Naive thymus-derived CD8-positive, alpha-beta T cell (primary cell): ENCODE measurements around the gene UBQLNL. TPM values are rescaled to one million over a fixed set of nuclear protein-coding genes. Genes with fewer than 3 reads are reported as not detected.

Source experiments
- ATAC-seq, 2 donors: fragments of 150-1000 bp; cut with Tn5 transposase in 1 of 2; sonication (Bioruptor Pico), chemical (Tn5 transposase) in 1 of 2; 1 replicate in 1 of 2; 2 replicates in 1 of 2; pipeline ENCODE4 v1.10.0; 2021; ENCODE audit warnings: mild to moderate bottlenecking in 2 of 2, moderate library complexity in 2 of 2
- POLR2A ChIA-PET: fragments of 350-600 bp; sonication (Branson Sonifier 250); formaldehyde crosslinking; loops from one replicate; lab custom pipeline; 2021; ENCODE audit warnings: antibody characterized with exemption; lab: Charles Lee
- DNase-seq, 10 donors: peaks; one replicate each; pipeline versions ENCODE4 v3.0.0 to v3.0.0-alpha.2; 2020 to 2022
- H3K27ac Mint-ChIP-seq, 10 donors: one replicate each; pipeline ENCODE4 v1.8.0; 2020 to 2022; ENCODE audit warnings: mild to moderate bottlenecking in 10 of 10, mixed read lengths in 10 of 10, moderate library complexity in 4 of 10, inconsistent platforms in 1 of 10
- H3K27me3 Mint-ChIP-seq, 5 donors: one replicate each; pipeline ENCODE4 v1.8.0; 2021 to 2022; ENCODE audit warnings: mixed read lengths in 5 of 5
- H3K36me3 Mint-ChIP-seq, 3 donors: one replicate each; pipeline ENCODE4 v1.8.0; 2020 to 2022; ENCODE audit warnings: mixed read lengths in 3 of 3, mild to moderate bottlenecking in 2 of 3, inconsistent platforms in 1 of 3
- H3K4me1 Mint-ChIP-seq, 4 donors: one replicate each; pipeline ENCODE4 v1.8.0; 2021 to 2022; ENCODE audit warnings: mixed read lengths in 4 of 4
- H3K4me3 Mint-ChIP-seq, 10 donors: one replicate each; pipeline ENCODE4 v1.8.0; 2020 to 2022; ENCODE audit warnings: mild to moderate bottlenecking in 10 of 10, mixed read lengths in 10 of 10, moderate library complexity in 6 of 10, inconsistent platforms in 1 of 10
- H3K9me3 Mint-ChIP-seq, 9 donors: one replicate each; pipeline ENCODE4 v1.8.0; 2020 to 2022; ENCODE audit warnings: mixed read lengths in 9 of 9, mild to moderate bottlenecking in 3 of 9, inconsistent platforms in 1 of 9, moderate library complexity in 1 of 9
- polyA plus RNA-seq, 3 donors: library from polyadenylated mRNA; unstranded; fragments of 300-500 nt; fragmentation: Illumina TruSeq; gene quantifications; one replicate each; pipeline ENCODE4 v1.2.3, GENCODE V29; 2021
- total RNA-seq, 8 experiments: library from RNA in 2 of 8; stranded (reverse) in 2 of 8; gene quantifications; one replicate each; pipeline ENCODE4 v1.2.3 and lab custom pipeline; 2021 to 2026

Gene UBQLNL
- total and polyA plus RNA-seq, 5 experiments from 2014 or later: 0.47 TPM; not detected in 3

DNA sequence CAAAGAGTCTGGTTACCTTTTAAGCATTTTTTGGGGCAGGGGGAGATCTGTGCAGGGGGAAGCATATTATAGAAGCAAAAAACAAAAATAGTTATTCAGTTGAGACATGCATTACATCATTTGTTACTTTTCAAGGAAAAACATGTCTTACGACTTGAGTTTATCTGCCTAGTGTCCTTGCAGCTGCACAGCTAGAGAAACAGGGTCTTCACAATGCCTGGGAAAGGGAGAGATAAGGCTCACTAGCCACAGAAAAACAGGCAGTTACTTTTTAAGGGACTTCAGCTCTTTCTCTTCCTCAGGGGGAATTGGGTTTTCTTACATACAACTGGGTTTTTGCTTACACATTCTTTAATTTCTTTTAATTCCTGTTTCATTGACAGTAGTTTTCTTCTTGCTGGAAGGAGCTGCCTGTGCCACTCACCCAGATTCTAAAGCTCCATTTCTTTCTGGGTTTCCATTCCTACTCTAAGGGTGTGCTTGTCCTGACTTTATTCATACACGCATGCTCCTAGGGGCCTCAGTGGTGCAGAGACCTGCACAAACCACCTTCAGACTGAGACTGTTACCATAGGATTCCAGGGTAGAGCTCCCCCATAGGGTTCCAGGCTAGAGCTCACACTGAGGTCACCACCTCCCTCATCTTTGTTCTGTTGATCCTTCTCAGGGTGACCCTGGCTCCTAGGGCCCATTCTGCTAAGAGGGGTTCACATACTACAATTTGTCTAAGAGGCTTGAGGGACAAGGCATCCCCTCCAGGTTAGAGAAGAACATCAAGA is 14.7 kb upstream of the UBQLNL start:
- POLR2A ChIA-PET: no interaction called here

GRCh38 chr11:5528495-5528894 is 12.0 kb upstream of the UBQLNL start:
- H3K4me1 Mint-ChIP-seq: no peaks in the 10 kb centered on the region
- H3K27me3 Mint-ChIP-seq: peaks cover 0 to 17% (median 0%) of the 10 kb centered on the region in 5 donors
- ATAC-seq: no peak
- DNase-seq: no peak
- POLR2A ChIA-PET: no interaction called here
- H3K4me3 Mint-ChIP-seq: no peak overlapping the region
- H3K36me3 Mint-ChIP-seq: no peaks in the 10 kb centered on the region
- H3K27ac Mint-ChIP-seq: no peak overlapping the region
- H3K9me3 Mint-ChIP-seq: no peaks in the 10 kb centered on the region

More for the DNA sequence above, 14.7 kb upstream of the UBQLNL start:
- no peaks in the 10 kb centered on the region for H3K9me3 Mint-ChIP-seq
- peaks cover 0 to 17% (median 0%) of the 10 kb centered on the region in 5 donors for H3K27me3 Mint-ChIP-seq
- DNase-seq (no peak), ATAC-seq (no peak)
- H3K27ac Mint-ChIP-seq: no peak overlapping the region
- no peaks in the 10 kb centered on the region for H3K4me1 Mint-ChIP-seq
- no peaks in the 10 kb centered on the region for H3K36me3 Mint-ChIP-seq
- H3K4me3 Mint-ChIP-seq: no peak overlapping the region

DNA sequence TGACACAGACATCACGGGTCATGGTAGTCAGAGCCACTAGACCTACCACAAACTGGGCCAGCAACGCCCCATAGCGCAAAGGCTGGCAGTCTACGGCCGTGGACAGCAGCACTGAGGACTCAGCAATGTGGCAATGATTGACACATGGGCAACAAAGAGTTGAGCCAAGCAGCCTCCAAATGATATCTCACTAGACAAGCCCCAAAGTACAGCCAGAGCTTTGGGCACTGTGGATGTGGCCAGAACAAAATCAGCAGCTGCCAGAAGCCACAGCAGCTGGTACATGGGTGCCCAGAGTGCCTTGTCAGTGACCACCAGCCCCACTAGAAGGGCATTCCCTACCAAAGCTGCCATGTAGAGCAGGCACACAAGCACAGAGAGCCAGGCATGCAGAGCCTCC is 11.2 kb upstream of the UBQLNL start:
- Mint-ChIP-seq H3K9me3 (no peaks in the 10 kb centered on the region), H3K36me3 (no peaks in the 10 kb centered on the region), H3K4me3 (no peak overlapping the region), H3K27me3 (peaks cover 0 to 17% (median 0%) of the 10 kb centered on the region in 5 donors), H3K4me1 (no peaks in the 10 kb centered on the region), H3K27ac (no peak overlapping the region)
- ATAC-seq (no peak), DNase-seq (no peak)
- POLR2A ChIA-PET: no interaction called here

DNA sequence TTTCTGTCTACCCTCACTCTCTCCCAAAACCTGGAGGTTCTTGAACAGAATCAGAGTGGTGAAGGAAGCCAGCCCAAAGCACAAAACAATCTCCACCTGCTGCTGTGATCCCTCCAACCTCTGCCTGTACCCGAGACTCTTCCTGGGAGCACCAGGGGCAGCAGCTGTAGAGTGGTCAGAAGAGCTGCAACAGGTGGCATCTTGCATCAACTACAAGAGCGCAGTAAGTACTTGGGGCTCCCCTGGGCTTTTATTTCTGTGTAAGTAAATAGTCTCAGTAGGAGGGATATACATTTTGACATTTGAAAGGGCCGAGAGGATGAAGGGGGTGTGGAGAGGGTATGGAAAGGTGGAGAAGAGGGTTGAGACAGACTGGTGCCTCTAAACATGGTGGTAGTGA is 8.3 kb upstream of the UBQLNL start:
- Mint-ChIP-seq H3K9me3 (no peaks in the 10 kb centered on the region), H3K27ac (no peak overlapping the region), H3K4me3 (no peak overlapping the region), H3K27me3 (peaks cover 0 to 13% (median 0%) of the 10 kb centered on the region in 5 donors), H3K36me3 (no peaks in the 10 kb centered on the region), H3K4me1 (no peaks in the 10 kb centered on the region)
- POLR2A ChIA-PET: no interaction called here
- DNase-seq: no peak
- ATAC-seq: no peak

GRCh38 chr11:5522308-5522707 is 5.8 kb upstream of the UBQLNL start:
- ATAC-seq: no peak
- POLR2A ChIA-PET: no interaction called here
- DNase-seq: no peak
- H3K27ac Mint-ChIP-seq: no peak overlapping the region
- no peaks in the 10 kb centered on the region for H3K36me3 Mint-ChIP-seq
- H3K27me3 Mint-ChIP-seq: peaks cover 0 to 11% (median 0%) of the 10 kb centered on the region in 5 donors
- H3K4me3 Mint-ChIP-seq: no peak overlapping the region
- H3K9me3 Mint-ChIP-seq: no peaks in the 10 kb centered on the region
- H3K4me1 Mint-ChIP-seq: no peaks in the 10 kb centered on the region

GRCh38 chr11:5521540-5521939 is 5.0 kb upstream of the UBQLNL start:
- POLR2A ChIA-PET: no interaction called here
- no peak for ATAC-seq
- H3K27me3 Mint-ChIP-seq: peaks cover 0 to 3% (median 0%) of the 10 kb centered on the region in 5 donors
- no peaks in the 10 kb centered on the region for H3K36me3 Mint-ChIP-seq
- H3K4me3 Mint-ChIP-seq: no peak overlapping the region
- H3K27ac Mint-ChIP-seq: no peak overlapping the region
- no peaks in the 10 kb centered on the region for H3K9me3 Mint-ChIP-seq
- no peaks in the 10 kb centered on the region for H3K4me1 Mint-ChIP-seq
- DNase-seq: no peak

GRCh38 chr11:5514841-5515240 is 1.7 kb downstream of the UBQLNL start:
- Mint-ChIP-seq H3K27me3 (peaks cover 0 to 3% (median 0%) of the 10 kb centered on the region in 5 donors), H3K9me3 (no peaks in the 10 kb centered on the region), H3K4me3 (no peak overlapping the region), H3K4me1 (no peaks in the 10 kb centered on the region), H3K27ac (no peak overlapping the region), H3K36me3 (no peaks in the 10 kb centered on the region)
- no peak for ATAC-seq
- POLR2A ChIA-PET: no interaction called here
- no peak for DNase-seq

DNA sequence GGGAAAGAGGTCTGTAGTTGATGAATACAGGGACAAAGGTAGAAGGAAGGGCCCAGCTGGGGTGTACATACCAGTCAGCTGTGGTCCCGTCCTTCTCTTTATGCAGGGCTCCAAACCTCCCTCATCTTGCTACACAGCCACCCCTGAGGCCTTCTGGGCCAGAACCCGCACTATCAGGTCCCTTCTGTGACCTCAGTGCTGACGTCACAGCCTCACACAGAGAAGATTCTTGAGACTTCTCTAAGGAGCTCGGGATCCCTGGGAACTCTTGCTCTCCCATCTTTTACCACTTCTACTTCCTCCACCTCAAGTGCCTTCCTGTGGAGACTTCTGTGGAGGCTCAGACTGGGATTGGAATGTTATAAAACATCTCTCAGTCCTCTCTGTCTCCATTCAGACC is 6.7 kb downstream of the UBQLNL start, which contains the start of gene UBQLN3:
Gene UBQLN3, minus strand, starts transcription at position 155 of the 400 bp plus-strand sequence. CDS start 399 bp downstream, outside the sequence.
- no peaks in the 10 kb centered on the region for H3K36me3 Mint-ChIP-seq
- DNase-seq (no peak), ATAC-seq (no peak)
- POLR2A ChIA-PET: no interaction called here
- peak within 1 kb of the TSS in 1 of 10 donors; percentile 2 for H3K27ac Mint-ChIP-seq
- H3K9me3 Mint-ChIP-seq: no peaks in the 10 kb centered on the region
- H3K27me3 Mint-ChIP-seq: peaks cover 0 to 6% (median 4%) of the 10 kb centered on the region in 5 donors
- no peak within 1 kb of the TSS for H3K4me3 Mint-ChIP-seq
- no peaks in the 10 kb centered on the region for H3K4me1 Mint-ChIP-seq

DNA sequence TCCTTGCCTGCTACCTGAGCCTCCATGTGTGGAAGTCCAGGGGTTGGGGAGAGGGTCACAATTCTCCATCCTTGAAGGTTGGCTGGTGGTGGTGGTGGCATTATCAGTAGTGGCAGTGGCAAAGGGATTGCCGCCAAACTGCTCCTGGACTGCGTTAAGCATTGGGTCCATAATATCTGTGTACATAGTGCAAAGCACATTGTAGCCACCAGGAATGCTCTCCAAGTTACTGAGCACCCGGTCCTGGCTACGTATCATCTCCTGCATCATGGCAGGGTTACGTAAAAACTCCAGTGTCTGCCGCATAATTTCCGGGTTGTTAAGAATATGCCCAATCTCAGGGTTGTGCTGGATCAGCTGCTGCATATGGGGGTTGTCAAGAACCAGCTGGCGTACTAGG is 7.9 kb downstream of the UBQLNL start:
- no peak overlapping the region for H3K4me3 Mint-ChIP-seq
- H3K36me3 Mint-ChIP-seq: no peaks in the 10 kb centered on the region
- DNase-seq (no peak), ATAC-seq (no peak)
- POLR2A ChIA-PET: no interaction called here
- H3K27me3 Mint-ChIP-seq: peaks cover 0 to 6% (median 4%) of the 10 kb centered on the region in 5 donors
- H3K27ac Mint-ChIP-seq: no peak overlapping the region
- H3K4me1 Mint-ChIP-seq: no peaks in the 10 kb centered on the region
- no peaks in the 10 kb centered on the region for H3K9me3 Mint-ChIP-seq

GRCh38 chr11:5507933-5508305 is 8.6 kb downstream of the UBQLNL start:
- Mint-ChIP-seq H3K36me3 (no peaks in the 10 kb centered on the region), H3K27me3 (peaks cover 0 to 6% (median 4%) of the 10 kb centered on the region in 5 donors), H3K27ac (no peak overlapping the region), H3K9me3 (no peaks in the 10 kb centered on the region), H3K4me3 (no peak overlapping the region), H3K4me1 (no peaks in the 10 kb centered on the region)
- ATAC-seq (no peak), DNase-seq (no peak)
- POLR2A ChIA-PET: no interaction called here

- no peaks in the 10 kb centered on the region for H3K4me1 Mint-ChIP-seq
- no peak overlapping the region for H3K4me3 Mint-ChIP-seq
- H3K9me3 Mint-ChIP-seq: no peaks in the 10 kb centered on the region
- no peaks in the 10 kb centered on the region for H3K36me3 Mint-ChIP-seq
- no peak overlapping the region for H3K27ac Mint-ChIP-seq
- POLR2A ChIA-PET: no interaction called here
- DNase-seq (no peak), ATAC-seq (no peak)
- peaks cover 0 to 9% (median 4%) of the 10 kb centered on the region in 5 donors for H3K27me3 Mint-ChIP-seq
These were observed 9.1 kb downstream of the UBQLNL start for GRCh38 chr11:5507177-5507932.

- DNase-seq (no peak), ATAC-seq (no peak)
- H3K4me1 Mint-ChIP-seq: peaks cover 0 to 2% (median 0%) of the 10 kb centered on the region in 4 donors
- peaks cover 0 to 12% (median 9%) of the 10 kb centered on the region in 5 donors for H3K27me3 Mint-ChIP-seq
- no peaks in the 10 kb centered on the region for H3K9me3 Mint-ChIP-seq
- POLR2A ChIA-PET: no interaction called here
- no peaks in the 10 kb centered on the region for H3K36me3 Mint-ChIP-seq
- H3K4me3 Mint-ChIP-seq: no peak overlapping the region
- no peak overlapping the region for H3K27ac Mint-ChIP-seq
These were observed 11.0 kb downstream of the UBQLNL start for GRCh38 chr11:5505363-5506048.
